HAP-1 (cell line): ENCODE results near the gene MRPL53.

Source experiments
- DNase-seq, 2 experiments: peaks; one replicate each; pipeline ENCODE4 v3.0.0-alpha.2; 2016 to 2020; ENCODE audit warnings: low spot score in 2 of 2
- H3K27me3 ChIP-seq: fragments of 250-450 bp; sonication (Bioruptor Pico); 2 replicates; pipeline ENCODE4 v1.5.1; 2020; ENCODE audit warnings: low read depth, mild to moderate bottlenecking, moderate library complexity
- H3K36me3 ChIP-seq: fragments of 250-450 bp; sonication (Bioruptor Pico); replicated peaks from 2 replicates; pipeline ENCODE4 v1.5.1; 2020; ENCODE audit warnings: mild to moderate bottlenecking
- H3K4me1 ChIP-seq: fragments of 250-450 bp; sonication (Bioruptor Pico); 2 replicates; pipeline ENCODE4 v1.5.1; 2020; ENCODE audit warnings: mild to moderate bottlenecking
- H3K4me3 ChIP-seq: fragments of 250-450 bp; sonication (Bioruptor Pico); 2 replicates; pipeline ENCODE4 v1.5.1; 2020; ENCODE audit warnings: mild to moderate bottlenecking, moderate library complexity
- H3K9me3 ChIP-seq: fragments of 250-450 bp; sonication (Bioruptor Pico); 2 replicates; pipeline ENCODE4 v1.5.1; 2020; ENCODE audit warnings: mild to moderate bottlenecking, moderate library complexity
- in situ Hi-C: fragments of 300-500 bp; cut with MboI; formaldehyde crosslinking; loops from 3 replicates; pipeline ENCODE4 v1.14.3; 2020; ENCODE audit warnings: low sequenced_read_pairs, inconsistent platforms, mixed read lengths

Gene MRPL53

GRCh38 chr2:74472086-74472944 is at the start of gene MRPL53:
Gene MRPL53, minus strand, starts transcription at chr2:74472680. Its CDS starts 20 bp downstream, at chr2:74472660.
- Histone ChIP-seq H3K9me3 (no peaks in the 10 kb centered on the region), H3K4me1 (peaks cover 9% of the 10 kb centered on the region; the same call in 1 of the 2 replicates), H3K27me3 (no peaks in the 10 kb centered on the region), H3K4me3 (peak within 1 kb of the TSS; percentile 61), H3K36me3 (peaks cover 19% of the 10 kb centered on the region)
- DNase-seq, result peak; percentile 89 to 96
- in situ Hi-C loops, result no loop called here

- in situ Hi-C loops, result no loop called here
- Histone ChIP-seq H3K36me3 (no peaks in the 10 kb centered on the region), H3K4me1 (no peaks in the 10 kb centered on the region), H3K27me3 (no peaks in the 10 kb centered on the region), H3K9me3 (no peaks in the 10 kb centered on the region), H3K4me3 (no peak overlapping the region)
- DNase-seq, result no peak
Measured at GRCh38 chr2:74516650-74517049, 44.2 kb upstream of the MRPL53 start.

- Histone ChIP-seq H3K36me3 (no peaks in the 10 kb centered on the region), H3K27me3 (no peaks in the 10 kb centered on the region), H3K9me3 (no peaks in the 10 kb centered on the region), H3K4me3 (no peak overlapping the region), H3K4me1 (no peaks in the 10 kb centered on the region)
- in situ Hi-C loops, result no loop called here
- no peak for DNase-seq
Measured at GRCh38 chr2:74515981-74516633, 43.6 kb upstream of the MRPL53 start.

GRCh38 chr2:74515271-74515980 is 42.9 kb upstream of the MRPL53 start:
- H3K36me3 ChIP-seq, result no peaks in the 10 kb centered on the region
- no peaks in the 10 kb centered on the region for H3K4me1 ChIP-seq
- H3K4me3 ChIP-seq, result no peak overlapping the region
- DNase-seq, result no peak
- in situ Hi-C loops, result no loop called here
- H3K9me3 ChIP-seq, result no peaks in the 10 kb centered on the region
- H3K27me3 ChIP-seq, result no peaks in the 10 kb centered on the region

GRCh38 chr2:74514368-74515270 is 42.1 kb upstream of the MRPL53 start, which contains the start of gene TLX2:
Gene TLX2, plus strand, starts transcription at chr2:74514450. Its CDS starts 357 bp downstream, at chr2:74514807.
- in situ Hi-C loops, result no loop called here
- H3K27me3 ChIP-seq, result no peaks in the 10 kb centered on the region
- H3K36me3 ChIP-seq, result no peaks in the 10 kb centered on the region
- no peaks in the 10 kb centered on the region for H3K9me3 ChIP-seq
- no peak for DNase-seq
- no peak within 1 kb of the TSS for H3K4me3 ChIP-seq
- no peaks in the 10 kb centered on the region for H3K4me1 ChIP-seq

GRCh38 chr2:74513605-74514367 is 41.3 kb upstream of the MRPL53 start:
- no peak for DNase-seq
- Histone ChIP-seq H3K27me3 (no peaks in the 10 kb centered on the region), H3K4me3 (no peak overlapping the region), H3K36me3 (no peaks in the 10 kb centered on the region), H3K9me3 (no peaks in the 10 kb centered on the region), H3K4me1 (no peaks in the 10 kb centered on the region)
- in situ Hi-C loops, result no loop called here

GRCh38 chr2:74512744-74513604 is 40.5 kb upstream of the MRPL53 start:
- no peak overlapping the region for H3K4me3 ChIP-seq
- DNase-seq, result no peak
- no peaks in the 10 kb centered on the region for H3K36me3 ChIP-seq
- H3K27me3 ChIP-seq, result no peaks in the 10 kb centered on the region
- H3K9me3 ChIP-seq, result no peaks in the 10 kb centered on the region
- in situ Hi-C loops, result no loop called here
- no peaks in the 10 kb centered on the region; the same call in 1 of the 2 replicates for H3K4me1 ChIP-seq

GRCh38 chr2:74511104-74511989 is 38.9 kb upstream of the MRPL53 start:
- Histone ChIP-seq H3K9me3 (no peaks in the 10 kb centered on the region), H3K27me3 (no peaks in the 10 kb centered on the region), H3K4me3 (no peak overlapping the region), H3K4me1 (peaks cover 4% of the 10 kb centered on the region), H3K36me3 (no peaks in the 10 kb centered on the region)
- DNase-seq, result no peak
- in situ Hi-C loops, result no loop called here

GRCh38 chr2:74510272-74510671 is 37.8 kb upstream of the MRPL53 start:
- H3K27me3 ChIP-seq, result no peaks in the 10 kb centered on the region
- DNase-seq, result no peak
- peaks cover 4% of the 10 kb centered on the region for H3K4me1 ChIP-seq
- H3K4me3 ChIP-seq, result no peak overlapping the region
- H3K36me3 ChIP-seq, result peaks cover 9% of the 10 kb centered on the region
- no peaks in the 10 kb centered on the region for H3K9me3 ChIP-seq
- in situ Hi-C loops, result no loop called here

- no peaks in the 10 kb centered on the region for H3K27me3 ChIP-seq
- DNase-seq, result no peak
- H3K4me1 ChIP-seq, result peaks cover 4% of the 10 kb centered on the region
- peak overlapping the region; percentile 99 for H3K4me3 ChIP-seq
- H3K36me3 ChIP-seq, result peaks cover 14% of the 10 kb centered on the region
- no peaks in the 10 kb centered on the region for H3K9me3 ChIP-seq
- in situ Hi-C loops, result no loop called here
Measured at GRCh38 chr2:74507926-74508520, 35.5 kb upstream of the MRPL53 start.
